ENCODE results near the gene HSD3B7.
A peak's percentile ranks its signal among the peaks of the same experiment; 100 is the strongest.

Gene HSD3B7

DNA sequence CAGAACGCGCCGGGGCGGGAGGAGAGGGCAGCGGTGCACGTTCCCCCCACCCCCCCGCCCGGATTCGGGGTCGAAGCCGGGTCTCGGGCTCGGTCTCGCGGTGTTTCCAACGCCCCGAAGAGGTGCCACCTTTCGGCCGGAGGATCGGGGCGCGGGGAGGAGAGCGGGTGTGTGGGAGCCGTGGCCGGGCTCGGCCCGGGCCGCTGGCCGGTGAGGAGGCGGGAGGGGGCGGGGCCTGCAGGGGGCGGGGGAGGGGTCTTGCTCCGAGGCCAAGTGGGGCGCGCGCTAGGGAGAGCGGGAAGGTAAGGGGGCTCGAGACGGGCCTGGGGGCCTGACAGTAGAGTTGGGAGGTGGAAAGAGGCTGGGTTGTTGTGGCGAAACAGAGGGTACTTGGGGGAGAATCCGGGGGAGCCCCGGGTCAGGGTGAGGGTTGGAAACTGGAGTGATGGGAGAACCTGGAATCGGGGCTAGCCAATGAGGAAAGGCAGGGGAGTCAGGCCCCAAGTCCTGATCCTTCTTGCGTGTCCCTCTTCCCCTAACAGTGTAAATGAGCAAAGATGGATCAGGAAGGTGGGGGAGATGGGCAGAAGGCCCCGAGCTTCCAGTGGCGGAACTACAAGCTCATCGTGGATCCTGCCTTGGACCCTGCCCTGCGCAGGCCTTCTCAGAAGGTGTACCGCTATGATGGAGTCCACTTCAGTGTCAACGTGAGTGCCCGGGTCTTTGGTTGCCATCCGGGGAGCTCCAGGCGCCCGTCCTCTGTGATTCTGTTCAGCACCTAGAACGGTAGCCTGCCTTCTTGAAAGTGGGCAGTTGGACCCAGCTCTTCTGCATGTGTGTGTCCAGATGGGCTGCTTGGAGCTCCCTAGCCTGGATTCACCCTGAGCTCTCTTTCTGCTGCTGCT is 26.6 kb upstream of the HSD3B7 start:
- TF ChIP-seq, protein P1, sequence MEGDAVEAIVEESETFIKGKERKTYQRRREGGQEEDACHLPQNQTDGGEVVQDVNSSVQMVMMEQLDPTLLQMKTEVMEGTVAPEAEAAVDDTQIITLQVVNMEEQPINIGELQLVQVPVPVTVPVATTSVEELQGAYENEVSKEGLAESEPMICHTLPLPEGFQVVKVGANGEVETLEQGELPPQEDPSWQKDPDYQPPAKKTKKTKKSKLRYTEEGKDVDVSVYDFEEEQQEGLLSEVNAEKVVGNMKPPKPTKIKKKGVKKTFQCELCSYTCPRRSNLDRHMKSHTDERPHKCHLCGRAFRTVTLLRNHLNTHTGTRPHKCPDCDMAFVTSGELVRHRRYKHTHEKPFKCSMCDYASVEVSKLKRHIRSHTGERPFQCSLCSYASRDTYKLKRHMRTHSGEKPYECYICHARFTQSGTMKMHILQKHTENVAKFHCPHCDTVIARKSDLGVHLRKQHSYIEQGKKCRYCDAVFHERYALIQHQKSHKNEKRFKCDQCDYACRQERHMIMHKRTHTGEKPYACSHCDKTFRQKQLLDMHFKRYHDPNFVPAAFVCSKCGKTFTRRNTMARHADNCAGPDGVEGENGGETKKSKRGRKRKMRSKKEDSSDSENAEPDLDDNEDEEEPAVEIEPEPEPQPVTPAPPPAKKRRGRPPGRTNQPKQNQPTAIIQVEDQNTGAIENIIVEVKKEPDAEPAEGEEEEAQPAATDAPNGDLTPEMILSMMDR (IDR thresholded peaks at IDR 0.05; ENCODE audit: extremely low read depth, missing control alignments): no peak
- peak; percentile 89 for DNase-seq (ENCODE audit: low spot score)

DNA sequence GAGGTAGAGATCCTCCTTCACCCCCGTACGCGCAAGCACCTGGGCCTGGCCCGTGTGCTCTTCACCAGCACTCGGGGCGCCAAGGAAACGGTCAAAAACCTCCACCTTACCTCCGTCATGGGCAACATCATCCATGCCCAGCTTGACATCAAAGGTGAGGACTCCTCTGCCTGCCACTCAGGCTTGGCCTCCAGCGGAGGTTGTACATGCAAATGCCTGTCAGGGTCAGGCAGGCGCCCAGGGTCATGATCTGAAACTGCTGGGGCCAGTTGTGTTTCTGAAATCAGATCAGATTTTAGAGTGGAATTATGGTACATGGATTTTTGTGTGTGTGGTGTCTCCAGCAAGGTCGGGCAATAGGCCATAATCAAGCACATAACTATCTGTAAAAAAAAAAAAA is 23.6 kb upstream of the HSD3B7 start:
- DNase-seq (ENCODE audit: low spot score): no peak
- TF ChIP-seq, protein P1 (IDR thresholded peaks at IDR 0.05; ENCODE audit: extremely low read depth, missing control alignments): no peak

DNA sequence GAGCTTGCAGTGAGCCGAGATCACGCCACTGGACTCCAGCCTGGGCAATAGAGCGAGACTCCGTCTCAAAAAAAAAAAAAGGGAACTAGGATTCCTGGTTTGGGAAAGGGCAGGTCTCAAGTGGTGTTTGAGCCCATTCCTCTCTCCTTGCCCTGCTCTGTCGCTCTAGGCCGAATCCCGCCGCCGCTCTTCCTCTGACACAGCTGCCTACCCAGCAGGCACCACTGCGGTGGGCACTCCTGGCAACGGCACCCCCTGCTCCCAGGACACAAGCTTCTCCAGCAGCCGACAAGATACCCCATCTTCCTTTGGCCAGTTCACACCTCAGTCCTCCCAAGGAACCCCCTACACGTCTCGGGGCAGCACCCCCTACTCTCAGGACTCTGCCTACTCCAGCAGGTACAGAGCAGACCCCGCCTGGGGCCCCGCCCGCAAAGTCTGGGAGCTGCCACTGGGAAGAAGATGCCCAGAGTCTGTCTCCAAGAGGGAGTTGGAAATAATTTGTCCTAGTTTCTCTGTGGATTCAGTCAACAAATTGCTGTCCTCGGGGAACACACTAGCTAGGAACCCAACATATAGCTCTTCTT is 21.0 kb upstream of the HSD3B7 start:
- TF ChIP-seq, protein P1 (IDR thresholded peaks at IDR 0.05; ENCODE audit: extremely low read depth, missing control alignments): no peak
- DNase-seq (ENCODE audit: low spot score): no peak

DNA sequence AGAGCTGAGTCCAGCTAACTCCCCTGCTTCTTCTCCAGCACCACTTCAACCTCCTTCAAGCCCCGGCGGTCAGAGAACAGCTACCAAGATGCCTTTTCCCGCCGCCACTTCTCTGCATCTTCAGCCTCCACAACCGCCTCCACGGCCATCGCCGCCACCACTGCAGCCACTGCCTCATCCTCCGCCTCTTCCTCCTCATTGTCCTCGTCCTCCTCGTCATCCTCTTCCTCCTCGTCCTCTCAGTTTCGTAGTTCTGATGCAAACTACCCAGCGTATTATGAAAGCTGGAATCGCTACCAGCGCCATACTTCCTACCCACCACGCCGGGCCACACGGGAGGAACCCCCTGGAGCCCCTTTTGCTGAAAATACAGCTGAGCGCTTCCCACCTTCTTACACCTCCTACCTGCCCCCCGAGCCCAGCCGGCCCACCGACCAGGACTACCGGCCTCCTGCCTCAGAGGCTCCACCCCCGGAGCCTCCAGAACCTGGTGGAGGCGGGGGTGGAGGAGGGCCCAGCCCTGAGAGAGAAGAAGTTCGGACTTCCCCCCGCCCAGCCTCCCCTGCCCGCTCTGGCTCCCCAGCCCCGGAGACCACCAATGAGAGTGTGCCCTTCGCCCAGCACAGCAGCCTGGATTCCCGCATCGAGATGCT is 20.3 kb upstream of the HSD3B7 start:
- TF ChIP-seq, protein P1 (IDR thresholded peaks at IDR 0.05; ENCODE audit: extremely low read depth, missing control alignments): no peak
- DNase-seq (ENCODE audit: low spot score): no peak

DNA sequence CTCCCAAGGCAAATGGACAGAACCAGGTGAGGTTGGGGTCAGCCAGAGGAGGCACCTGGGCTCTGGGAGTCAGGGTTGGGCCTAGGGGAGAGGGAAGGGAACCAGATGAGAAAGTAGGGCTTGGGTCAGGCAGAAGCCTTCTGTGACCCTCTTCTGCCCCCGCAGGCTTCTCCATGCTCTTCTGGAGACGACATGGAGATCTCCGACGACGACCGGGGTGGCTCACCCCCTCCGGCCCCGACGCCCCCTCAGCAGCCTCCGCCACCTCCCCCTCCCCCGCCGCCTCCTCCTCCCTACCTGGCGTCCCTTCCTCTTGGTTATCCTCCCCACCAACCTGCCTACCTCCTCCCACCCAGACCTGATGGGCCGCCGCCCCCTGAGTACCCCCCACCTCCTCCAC is 19.6 kb upstream of the HSD3B7 start:
- TF ChIP-seq, protein P1 (IDR thresholded peaks at IDR 0.05; ENCODE audit: extremely low read depth, missing control alignments): no peak
- DNase-seq (ENCODE audit: low spot score): no peak

DNA sequence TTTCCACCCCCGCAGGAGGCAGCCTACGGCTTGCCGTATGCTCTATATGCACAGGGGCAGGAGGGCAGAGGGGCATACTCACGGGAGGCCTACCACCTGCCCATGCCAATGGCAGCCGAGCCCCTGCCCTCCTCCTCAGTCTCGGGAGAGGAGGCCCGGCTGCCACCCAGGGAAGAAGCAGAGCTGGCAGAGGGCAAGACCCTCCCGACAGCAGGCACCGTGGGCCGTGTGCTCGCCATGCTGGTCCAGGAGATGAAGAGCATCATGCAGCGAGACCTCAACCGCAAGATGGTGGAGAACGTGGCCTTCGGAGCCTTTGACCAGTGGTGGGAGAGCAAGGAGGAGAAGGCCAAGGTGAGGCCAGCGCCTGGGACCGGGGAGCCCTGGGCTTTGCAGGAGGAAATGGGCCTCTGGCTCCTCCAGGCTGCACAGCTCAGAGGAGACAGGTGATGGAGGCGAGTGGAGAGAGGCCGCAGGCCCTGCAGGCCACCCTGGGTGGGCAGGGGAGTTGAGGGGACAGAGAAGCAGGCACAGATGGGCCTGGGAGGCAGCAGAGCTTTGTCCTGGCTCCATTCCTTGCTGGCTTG is 18.9 kb upstream of the HSD3B7 start:
- no peak for DNase-seq (ENCODE audit: low spot score)
- TF ChIP-seq, protein P1 (IDR thresholded peaks at IDR 0.05; ENCODE audit: extremely low read depth, missing control alignments): no peak

Data from GM20000 (cell line).